VCaP (cell line): ENCODE data around the gene PSEN2.

Experiments used
- H3K27ac ChIP-seq: fragments of 450-650 bp; 2 replicates; pipeline ENCODE4 v1.5.1; 2017
- CTCF ChIP-seq: fragments of 450-650 bp; conservative IDR thresholded peaks from 2 replicates; pipeline ENCODE4 v1.5.1; 2017; ENCODE audit warnings: mild to moderate bottlenecking, moderate library complexity

PSEN2 gene

GRCh38 chr1:226892524-226892875 lies 22.1 kb downstream of the PSEN2 start:
- no peak for TF ChIP-seq CTCF
- no peak overlapping the region for H3K27ac ChIP-seq

GRCh38 chr1:226893936-226894335 lies 23.5 kb downstream of the PSEN2 start:
- H3K27ac ChIP-seq: no peak overlapping the region; the same call in 1 of the 2 replicates

GRCh38 chr1:226894826-226895225 lies 24.4 kb downstream of the PSEN2 start:
- no peak for TF ChIP-seq CTCF
- H3K27ac ChIP-seq: peak overlapping the region; percentile 70

More at GRCh38 chr1:226893936-226894335, 23.5 kb downstream of the PSEN2 start:
- no peak for TF ChIP-seq CTCF

- no peak for TF ChIP-seq CTCF
- peak overlapping the region; percentile 70 for H3K27ac ChIP-seq
These were observed 25.2 kb downstream of the PSEN2 start for GRCh38 chr1:226895644-226896043.

GRCh38 chr1:226898246-226898645 lies 27.8 kb downstream of the PSEN2 start:
- TF ChIP-seq CTCF: no peak
- H3K27ac ChIP-seq: no peak overlapping the region

GRCh38 chr1:226901421-226901820 lies 31.0 kb downstream of the PSEN2 start:
- H3K27ac ChIP-seq: no peak overlapping the region
- no peak for TF ChIP-seq CTCF

GRCh38 chr1:226902601-226903000 lies 32.2 kb downstream of the PSEN2 start:
- no peak for TF ChIP-seq CTCF
- H3K27ac ChIP-seq: no peak overlapping the region
